Esophagus muscularis mucosa (tissue), 4 donors: ENCODE measurements around the gene ADH1C.
"Not testable (repeated sequence)": the region's sequence is repeated elsewhere in the genome, so short reads cannot be mapped to it uniquely, and the experiment has no call there.

Experiments
- CTCF ChIP-seq, 3 experiments: fragments of 200-600 bp in 2 of 3; fragments of 450-650 bp in 1 of 3; sonication (generic) in 2 of 3; IDR thresholded peaks; one replicate each; pipeline ENCODE4 v1.5.1; 2017 to 2019; ENCODE audit warnings: antibody characterized with exemption in 3 of 3, mild to moderate bottlenecking in 2 of 3, moderate library complexity in 1 of 3
- EP300 ChIP-seq: sonication (generic); formaldehyde crosslinking; IDR thresholded peaks from one replicate; pipeline ENCODE4 v1.6.1; 2017; ENCODE audit warnings: antibody characterized with exemption
- POLR2A ChIP-seq: fragments of 450-650 bp; IDR thresholded peaks from one replicate; pipeline ENCODE4 v1.6.1; 2017; ENCODE audit warnings: antibody characterized with exemption, moderate library complexity, mild to moderate bottlenecking, low read depth

GRCh38 chr4:99367817-99368216 lies 15.3 kb upstream of the ADH1C start:
- TF ChIP-seq EP300; CTCF (IDR thresholded peaks at IDR 0.05); POLR2A: not testable (repeated sequence)
